Pancreas (tissue), 10 donors: ENCODE data around the gene ATG2A. TPM values are rescaled to one million over a fixed set of nuclear protein-coding genes. Genes with fewer than 3 reads are reported as not detected.

Source experiments
- ATAC-seq, 4 donors: fragments of 200-7000 bp; cut with Tn5 transposase; one replicate each; pipeline versions ENCODE4 v1.8.0 to v1.9.1; 2020; ENCODE audit warnings: mild to moderate bottlenecking in 4 of 4, moderate library complexity in 4 of 4
- DNase-seq, 6 donors: peaks; one replicate each; pipeline ENCODE4 v3.0.0-alpha.2; 2020
- FAIRE-seq: peaks from 2 replicates; lab custom pipeline; 2012; peaks lifted over from hg19 to GRCh38; lab: Jason Lieb, UNC
- H3K27ac ChIP-seq, 4 donors: fragments of 200-600 bp; sonication (generic); 1 replicate in 3 of 4; 2 replicates in 1 of 4; pipeline versions ENCODE4 v1.5.0 to v1.8.0; 2020
- H3K27me3 ChIP-seq, 4 donors: fragments of 200-600 bp; one replicate each; pipeline ENCODE4 v1.8.0; 2021
- H3K36me3 ChIP-seq, 3 donors: fragments of 200-600 bp; sonication (generic) in 1 of 3; one replicate each; pipeline versions ENCODE4 v1.5.0 to v1.8.0; 2020 to 2021
- H3K4me1 ChIP-seq, 3 donors: fragments of 200-600 bp; one replicate each; pipeline ENCODE4 v1.8.0; 2021
- H3K4me3 ChIP-seq, 4 donors: fragments of 200-600 bp; sonication (generic) in 2 of 4; one replicate each; pipeline versions ENCODE4 v1.5.0 to v1.8.0; 2020 to 2021
- H3K9me3 ChIP-seq, 4 donors: fragments of 200-600 bp; one replicate each; pipeline ENCODE4 v1.8.0; 2021
- CTCF ChIP-seq, 4 donors: fragments of 200-600 bp; sonication (generic) in 3 of 4; IDR thresholded peaks; one replicate each; pipeline versions ENCODE4 v1.5.0 to v1.8.0; 2021; ENCODE audit warnings: antibody characterized with exemption in 4 of 4
- WGBS, 2 donors: extraction: QIAGEN DNeasy Blood & Tissue Kit; methylation state at CpG; one replicate each; pipeline ENCODE4 v1.1.7; 2013; 5-methylcytosine and 5-hydroxymethylcytosine counted together
- intact Hi-C, 3 donors: fragments of 100-400 bp; cut with DNase I; formaldehyde crosslinking; loops; one replicate each; pipeline versions ENCODE4 v1.11.1 to v1.14.2; 2022
- polyA plus RNA-seq, 2 donors: library from polyadenylated mRNA; stranded (reverse); fragments of 200-250 nt; gene quantifications; one replicate each; pipeline ENCODE4 v1.2.3, GENCODE V29; 2013
- total RNA-seq, 6 donors: library from RNA; stranded (reverse); fragmentation: NEBNext Ultra II Directional in 4 of 6; extraction: Animal tissue kit (Norgen Biotek cat#: 25700) in 4 of 6; gene quantifications; one replicate each; pipeline versions ENCODE4 v1.2.1 to v1.2.4, GENCODE V29; 2021 to 2023
- donor health status: healthy with polysubstance abuse.
- donor health status: DM: no; HTN: no; CAD: no; lungs with moderate emphysema.
- donor health status: DM: no; HTN: no; CAD: no.
- donor health status: control.
- donor health status: control.
- donor health status: Bipolar disorder and iron deficiency.
- donor health status: DM: yes; HTN: yes; CAD: no.
- donor health status: DM: no; HTN: no; CAD: no.
- donor health status: DM: no; HTN: no; CAD: no.
- donor health status: DM: yes; HTN: yes; CAD: no.

The ATG2A gene
- total and polyA plus RNA-seq, 8 donors = 13.3 to 34.1 (median 17.1) TPM

- FAIRE-seq = no peak
- no peaks in the 10 kb centered on the region for H3K9me3 ChIP-seq
Observed at GRCh38 chr11:64923151-64923661, 6.2 kb upstream of the ATG2A start.

GRCh38 chr11:64921384-64921783, 4.4 kb upstream of the ATG2A start:
- no peak for FAIRE-seq
- H3K9me3 ChIP-seq = no peaks in the 10 kb centered on the region
- 58 to 92% methylated on average over 2 to 3 of the region's 3 CpGs for WGBS, 2 donors

More at GRCh38 chr11:64923151-64923661, 6.2 kb upstream of the ATG2A start:
- intact Hi-C loops = no loop called here
- Histone ChIP-seq H3K27me3 (no peaks in the 10 kb centered on the region), H3K27ac (peak overlapping the region in 1 of 4 donors; percentile 81), H3K4me3 (no peak overlapping the region), H3K4me1 (peaks cover 0 to 7% (median 4%) of the 10 kb centered on the region in 3 donors), H3K36me3 (no peaks in the 10 kb centered on the region)
- 89 to 94% methylated on average over 11 of the region's 11 CpGs for WGBS, 2 donors
- ATAC-seq = no peak
- no peak for TF ChIP-seq CTCF (IDR thresholded peaks at IDR 0.05)
- DNase-seq = peak in 3 of 6 donors; percentile 33 to 78 (median 61)

GRCh38 chr11:64920124-64920523, 3.1 kb upstream of the ATG2A start:
- DNase-seq (no peak), FAIRE-seq (no peak), ATAC-seq (no peak)
- Histone ChIP-seq H3K27me3 (no peaks in the 10 kb centered on the region), H3K4me1 (peaks cover 0 to 20% (median 12%) of the 10 kb centered on the region in 3 donors), H3K27ac (no peak overlapping the region), H3K36me3 (no peaks in the 10 kb centered on the region), H3K4me3 (no peak overlapping the region), H3K9me3 (no peaks in the 10 kb centered on the region)
- intact Hi-C loops = no loop called here
- TF ChIP-seq CTCF (IDR thresholded peaks at IDR 0.05) = no peak
- 76 to 84% methylated on average over 2 of the region's 2 CpGs for WGBS, 2 donors

More at GRCh38 chr11:64921384-64921783, 4.4 kb upstream of the ATG2A start:
- no peaks in the 10 kb centered on the region for H3K36me3 ChIP-seq
- H3K27ac ChIP-seq = no peak overlapping the region
- no peaks in the 10 kb centered on the region for H3K27me3 ChIP-seq
- H3K4me3 ChIP-seq = no peak overlapping the region
- peaks cover 0 to 13% (median 9%) of the 10 kb centered on the region in 3 donors for H3K4me1 ChIP-seq
- TF ChIP-seq CTCF (IDR thresholded peaks at IDR 0.05) = no peak
- intact Hi-C loops = no loop called here
- ATAC-seq (no peak), DNase-seq (peak in 2 of 6 donors; percentile 9 to 21)

GRCh38 chr11:64919627-64920026, 2.6 kb upstream of the ATG2A start:
- DNase-seq (no peak), ATAC-seq (no peak), FAIRE-seq (no peak)
- intact Hi-C loops = no loop called here
- Histone ChIP-seq H3K27me3 (no peaks in the 10 kb centered on the region), H3K27ac (no peak overlapping the region), H3K36me3 (no peaks in the 10 kb centered on the region), H3K9me3 (no peaks in the 10 kb centered on the region), H3K4me1 (peaks cover 0 to 20% (median 12%) of the 10 kb centered on the region in 3 donors), H3K4me3 (no peak overlapping the region)
- no peak for TF ChIP-seq CTCF (IDR thresholded peaks at IDR 0.05)
- 88 to 92% methylated on average over 8 of the region's 8 CpGs for WGBS, 2 donors

GRCh38 chr11:64918017-64918416, 1.0 kb upstream of the ATG2A start:
- DNase-seq (peak in 1 of 6 donors; percentile 13), FAIRE-seq (no peak), ATAC-seq (peak in 2 of 4 donors; percentile 3 to 9)
- Histone ChIP-seq H3K27ac (peak overlapping the region in 2 of 4 donors; percentile 73 to 74), H3K4me1 (peaks cover 0 to 16% (median 12%) of the 10 kb centered on the region in 3 donors), H3K36me3 (peaks cover 0 to 12% (median 4%) of the 10 kb centered on the region in 3 donors), H3K4me3 (peak overlapping the region in 3 of 4 donors; percentile 19 to 95 (median 71)), H3K27me3 (no peaks in the 10 kb centered on the region), H3K9me3 (no peaks in the 10 kb centered on the region)
- intact Hi-C loops = no loop called here
- 11 to 12% methylated on average over 4 of the region's 4 CpGs for WGBS, 2 donors
- TF ChIP-seq CTCF (IDR thresholded peaks at IDR 0.05) = no peak
